Activated T-helper 1 cell treated with anti-CD3 and anti-CD28 coated beads, Interleukin-12 subunit alpha, Interleukin-12 subunit beta, Interleukin-2, Interleukin-4 antibody, amounts not matched to agents 30 ng/mL and 10 ng/mL and 1 ng/mL, durations not matched to agents 14 hours and 24 hours and 36 hours (primary cell): ENCODE results near the gene NKAIN4. TPM values are rescaled to one million over a fixed set of nuclear protein-coding genes. Genes with fewer than 3 reads are reported as not detected.
"Not testable (repeated sequence)": the region's sequence is repeated elsewhere in the genome, so short reads cannot be mapped to it uniquely, and the experiment has no call there.

Experiments used
- DNase-seq: peaks from one replicate; pipeline ENCODE4 v3.0.0; 2021; ENCODE audit warnings: low spot score
- H3K27ac Mint-ChIP-seq: one replicate; pipeline ENCODE4 v1.8.0; 2021; ENCODE audit warnings: mild to moderate bottlenecking, mixed read lengths
- H3K27me3 Mint-ChIP-seq: one replicate; pipeline ENCODE4 v1.8.0; 2022; ENCODE audit warnings: mild to moderate bottlenecking, moderate library complexity, mixed read lengths; ENCODE audit not compliant: insufficient read depth
- H3K36me3 Mint-ChIP-seq: one replicate; pipeline ENCODE4 v1.8.0; 2021; ENCODE audit warnings: low read depth, mixed read lengths
- H3K4me1 Mint-ChIP-seq: one replicate; pipeline ENCODE4 v1.8.0; 2021; ENCODE audit warnings: low read depth, mixed read lengths
- H3K4me3 Mint-ChIP-seq: one replicate; pipeline ENCODE4 v1.8.0; 2021; ENCODE audit warnings: mild to moderate bottlenecking, moderate library complexity, mixed read lengths
- H3K9me3 Mint-ChIP-seq: one replicate; pipeline ENCODE4 v1.8.0; 2021; ENCODE audit warnings: mixed read lengths
- intact Hi-C: fragments of 100-400 bp; cut with micrococcal nuclease; formaldehyde crosslinking; loops from one replicate; pipeline ENCODE4 v1.15.1; 2024
- total RNA-seq: library from RNA; stranded (reverse); gene quantifications from 2 replicates; pipeline ENCODE4 v1.2.3, GENCODE V29; 2022

NKAIN4 gene
- total RNA-seq, 1 donor from 2014 or later = not detected

DNA sequence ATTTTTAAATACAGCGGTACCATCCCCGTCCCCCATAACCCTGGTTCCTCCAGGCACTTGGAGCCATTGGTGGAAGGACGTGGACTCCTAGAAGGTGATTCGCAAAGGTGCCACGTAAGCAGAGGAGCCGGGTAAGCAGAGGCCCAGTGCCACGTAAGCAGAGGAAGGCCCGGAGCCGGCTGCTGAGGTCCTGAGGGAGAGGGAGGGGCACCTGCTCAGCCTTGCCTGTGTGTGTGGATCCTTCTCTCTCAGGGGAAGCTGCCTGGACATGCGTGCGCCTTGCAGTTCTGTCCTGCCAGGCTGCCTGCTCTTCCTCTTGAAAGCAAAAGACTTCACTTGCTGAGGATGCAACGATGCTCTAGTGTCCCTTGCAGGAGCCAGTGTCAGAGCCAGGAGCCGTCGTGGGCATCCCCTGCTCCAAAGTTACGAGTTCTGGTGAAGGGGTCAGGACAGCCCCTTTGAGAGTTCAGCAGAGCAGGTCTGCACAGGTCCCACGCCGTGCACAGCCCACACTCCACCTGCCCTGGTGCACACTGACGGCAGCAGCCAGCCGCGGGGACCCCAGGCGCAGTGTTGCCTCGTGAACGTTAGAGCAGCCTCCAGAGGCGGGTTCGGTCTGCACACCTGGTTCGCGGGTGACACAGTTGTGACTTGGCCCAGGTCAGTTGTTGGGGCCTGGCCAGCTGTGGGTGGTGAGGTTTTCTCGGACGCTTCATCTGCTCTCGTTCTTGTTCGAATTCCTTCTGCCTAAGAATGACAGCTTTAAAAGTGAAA is 1.9 kb upstream of the NKAIN4 start:
- H3K9me3 Mint-ChIP-seq = no peaks in the 10 kb centered on the region

DNA sequence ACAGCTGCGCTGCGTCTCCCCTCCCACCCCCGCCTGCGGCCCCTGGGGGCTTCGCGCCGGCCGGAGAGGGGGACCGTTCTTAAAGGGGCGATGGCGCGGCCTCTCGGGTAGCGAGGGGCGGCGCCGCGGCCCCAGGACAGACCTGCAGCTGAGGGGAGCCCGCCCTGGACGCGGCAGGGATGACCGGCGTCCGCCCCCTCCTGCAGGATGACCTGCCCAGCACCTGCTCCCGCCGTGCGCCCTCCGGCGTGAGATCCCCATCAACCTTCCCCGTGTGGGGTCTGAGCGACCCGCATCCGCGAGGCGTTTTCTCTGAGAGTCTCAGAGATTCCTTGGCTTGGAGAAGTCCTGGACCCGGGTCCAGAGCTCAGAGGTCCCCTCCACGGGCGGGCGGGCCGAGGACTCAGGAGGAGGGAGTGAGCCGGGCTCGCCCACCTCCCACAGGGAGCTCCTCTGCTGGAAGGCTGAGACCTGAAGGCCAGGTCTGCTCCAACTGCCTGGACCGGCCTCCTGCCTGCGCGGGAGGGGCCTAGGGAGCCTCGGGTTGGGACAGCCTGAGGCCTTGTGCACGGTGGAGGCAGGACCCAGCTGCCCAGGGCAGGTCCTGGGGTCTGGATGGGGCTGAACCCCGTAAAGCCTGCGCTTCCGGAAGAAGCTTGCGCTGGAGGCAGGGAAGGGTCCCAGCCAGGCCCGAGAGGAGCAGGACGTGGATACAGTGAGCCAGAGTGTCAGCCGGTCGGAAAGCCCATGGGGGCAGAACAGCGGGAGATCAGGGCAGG is 532 bp upstream of the NKAIN4 start:
- H3K9me3 Mint-ChIP-seq = no peaks in the 10 kb centered on the region
- intact Hi-C loops = no loop called here

More for the DNA sequence above, 1.9 kb upstream of the NKAIN4 start:
- Mint-ChIP-seq H3K27ac (no peak overlapping the region), H3K4me3 (no peak overlapping the region), H3K36me3 (no peaks in the 10 kb centered on the region), H3K27me3 (peaks cover 33% of the 10 kb centered on the region), H3K4me1 (no peaks in the 10 kb centered on the region)
- intact Hi-C loops = no loop called here
- DNase-seq = no peak

DNA sequence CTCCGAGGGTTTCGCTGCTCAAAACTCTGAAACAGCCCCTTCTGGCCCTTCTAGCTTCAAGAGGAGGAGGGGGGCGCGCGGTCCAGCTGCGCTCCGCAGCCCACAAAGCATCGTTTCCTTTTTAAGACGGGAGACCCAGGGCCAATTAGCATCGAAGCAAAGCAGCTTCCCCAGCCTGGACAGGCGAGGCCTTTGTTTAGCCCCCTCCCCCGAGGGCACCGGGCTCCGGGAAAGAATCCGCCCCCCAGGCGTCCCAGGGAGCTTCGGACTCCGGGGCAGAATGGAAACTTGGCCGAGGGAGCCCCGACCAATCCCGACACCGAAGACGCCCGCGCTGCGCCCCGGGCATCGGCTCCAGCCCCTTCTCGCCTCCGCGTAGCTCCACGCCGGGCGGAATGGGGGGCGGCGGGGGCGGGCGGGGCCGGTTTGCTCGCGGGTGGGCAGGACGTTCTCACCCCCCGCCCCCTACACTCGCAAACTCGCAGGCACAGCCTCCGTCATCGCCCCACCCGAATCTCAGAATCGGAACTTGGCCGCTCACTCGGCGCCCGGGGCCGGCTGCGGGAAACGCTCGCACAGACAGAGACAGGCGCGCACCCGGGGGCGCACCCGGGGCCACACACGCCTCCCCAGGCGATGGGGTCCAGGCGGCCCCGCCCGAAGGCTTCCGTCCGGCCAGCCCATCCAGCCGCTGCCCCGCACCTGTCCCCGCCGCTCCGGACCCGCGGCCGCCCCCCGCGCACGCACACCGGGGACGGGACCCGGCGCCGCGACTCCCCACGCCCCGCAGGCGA is 628 bp downstream of the NKAIN4 start:
- Mint-ChIP-seq H3K36me3 (no peaks in the 10 kb centered on the region), H3K27ac (no peak overlapping the region), H3K9me3 (no peaks in the 10 kb centered on the region), H3K4me1 (no peaks in the 10 kb centered on the region), H3K4me3 (no peak overlapping the region), H3K27me3 (peaks cover 33% of the 10 kb centered on the region)
- no peak for DNase-seq
- intact Hi-C loops = no loop called here

More for the DNA sequence above, 532 bp upstream of the NKAIN4 start:
- Mint-ChIP-seq H3K4me3 (no peak overlapping the region), H3K36me3 (no peaks in the 10 kb centered on the region), H3K4me1 (no peaks in the 10 kb centered on the region), H3K27me3 (peaks cover 35% of the 10 kb centered on the region), H3K27ac (no peak overlapping the region)
- DNase-seq = no peak

DNA sequence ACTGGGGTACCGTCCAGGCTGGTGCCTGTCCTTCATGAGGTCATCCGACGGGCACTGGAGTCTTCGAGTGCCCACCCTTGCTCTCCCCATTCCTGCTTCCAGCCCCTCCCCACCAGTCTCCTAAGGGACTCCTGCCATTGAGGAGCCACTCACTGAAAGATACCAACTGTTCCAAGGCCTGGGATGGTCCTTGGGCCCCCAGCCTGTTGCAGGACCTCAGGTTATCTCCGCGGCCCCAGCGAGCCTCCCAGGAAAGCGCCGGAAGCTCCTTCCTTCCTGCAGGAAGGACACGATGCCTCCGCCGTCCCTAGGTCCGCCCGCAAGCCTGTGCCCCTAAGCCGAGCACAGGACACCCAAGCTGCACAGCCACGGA is 1.2 kb downstream of the NKAIN4 start:
- Mint-ChIP-seq H3K27ac (no peak overlapping the region), H3K4me1 (no peaks in the 10 kb centered on the region), H3K9me3 (no peaks in the 10 kb centered on the region), H3K27me3 (peaks cover 30% of the 10 kb centered on the region), H3K36me3 (no peaks in the 10 kb centered on the region), H3K4me3 (no peak overlapping the region)
- intact Hi-C loops = no loop called here
- no peak for DNase-seq

DNA sequence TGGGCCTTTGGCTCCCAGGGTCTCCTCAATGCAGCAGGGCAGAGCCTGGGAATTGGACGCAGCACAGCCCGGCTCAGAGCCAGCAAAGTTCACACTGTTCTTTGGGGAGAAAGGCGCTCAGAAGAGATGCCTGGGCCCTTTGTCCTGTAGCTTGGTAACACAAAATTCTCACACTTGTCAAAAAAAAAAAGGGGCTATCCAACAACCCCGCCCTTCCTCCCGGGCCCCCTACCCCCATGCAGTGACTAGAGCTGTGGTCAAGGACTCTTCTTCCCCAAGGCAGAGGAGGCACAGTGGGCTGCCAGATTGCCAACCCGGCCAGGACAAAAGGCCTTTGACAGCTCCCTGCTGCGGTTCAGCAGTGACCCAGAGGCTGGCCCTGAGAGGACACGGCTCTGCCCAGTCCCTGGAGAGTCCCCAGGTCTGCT is 2.0 kb downstream of the NKAIN4 start:
- Mint-ChIP-seq H3K4me3 (no peak overlapping the region), H3K9me3 (no peaks in the 10 kb centered on the region), H3K36me3 (no peaks in the 10 kb centered on the region), H3K27ac (no peak overlapping the region), H3K4me1 (no peaks in the 10 kb centered on the region), H3K27me3 (peaks cover 30% of the 10 kb centered on the region)
- intact Hi-C loops = no loop called here
- no peak for DNase-seq

DNA sequence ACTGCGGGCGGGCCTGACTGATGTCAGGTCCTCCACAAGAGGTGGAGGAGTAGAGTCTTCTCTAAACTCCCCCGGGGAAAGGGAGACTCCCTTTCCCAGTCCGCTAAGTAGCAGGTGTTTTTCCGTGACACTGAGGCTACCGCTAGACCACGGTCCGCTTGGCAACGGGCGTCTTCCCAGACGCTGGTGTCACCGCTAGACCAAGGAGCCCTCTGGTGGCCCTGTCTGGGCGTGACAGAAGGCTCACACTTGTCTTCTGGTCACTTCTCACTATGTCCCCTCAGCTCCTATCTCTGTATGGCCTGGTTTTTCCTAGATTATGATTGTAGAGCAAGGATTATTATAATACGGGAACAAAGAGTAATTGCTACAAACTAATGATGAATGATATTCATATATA is 2.9 kb downstream of the NKAIN4 start:
- DNase-seq, H3K36me3 Mint-ChIP-seq, intact Hi-C loops, H3K4me1 Mint-ChIP-seq, H3K4me3 Mint-ChIP-seq, H3K27ac Mint-ChIP-seq, H3K9me3 Mint-ChIP-seq: not testable (repeated sequence)
- H3K27me3 Mint-ChIP-seq = peaks cover 28% of the 10 kb centered on the region

DNA sequence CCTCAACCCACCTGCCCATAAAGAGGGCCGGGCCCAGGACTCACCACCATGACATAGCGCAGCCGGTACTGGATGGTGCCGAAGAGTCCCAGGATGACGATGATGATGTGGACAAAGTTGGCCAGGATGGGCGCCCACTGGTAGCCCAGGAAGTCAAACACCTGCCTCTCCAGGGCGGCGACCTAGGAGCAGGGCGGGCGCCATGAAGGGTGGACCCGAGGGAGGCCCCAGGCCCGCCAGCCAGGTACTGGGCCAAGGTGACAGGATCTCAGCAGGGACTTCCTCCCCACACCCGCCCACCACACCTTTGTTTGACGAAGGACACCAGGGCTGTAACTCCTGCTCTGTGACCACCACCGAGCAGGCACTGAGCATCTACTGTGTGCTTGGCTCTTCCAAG is 4.4 kb downstream of the NKAIN4 start:
- no peaks in the 10 kb centered on the region for H3K4me1 Mint-ChIP-seq
- no peaks in the 10 kb centered on the region for H3K9me3 Mint-ChIP-seq
- no peak overlapping the region for H3K4me3 Mint-ChIP-seq
- no peak for DNase-seq
- intact Hi-C loops = no loop called here
- H3K27ac Mint-ChIP-seq = no peak overlapping the region
- no peaks in the 10 kb centered on the region for H3K36me3 Mint-ChIP-seq
- H3K27me3 Mint-ChIP-seq = peaks cover 18% of the 10 kb centered on the region

DNA sequence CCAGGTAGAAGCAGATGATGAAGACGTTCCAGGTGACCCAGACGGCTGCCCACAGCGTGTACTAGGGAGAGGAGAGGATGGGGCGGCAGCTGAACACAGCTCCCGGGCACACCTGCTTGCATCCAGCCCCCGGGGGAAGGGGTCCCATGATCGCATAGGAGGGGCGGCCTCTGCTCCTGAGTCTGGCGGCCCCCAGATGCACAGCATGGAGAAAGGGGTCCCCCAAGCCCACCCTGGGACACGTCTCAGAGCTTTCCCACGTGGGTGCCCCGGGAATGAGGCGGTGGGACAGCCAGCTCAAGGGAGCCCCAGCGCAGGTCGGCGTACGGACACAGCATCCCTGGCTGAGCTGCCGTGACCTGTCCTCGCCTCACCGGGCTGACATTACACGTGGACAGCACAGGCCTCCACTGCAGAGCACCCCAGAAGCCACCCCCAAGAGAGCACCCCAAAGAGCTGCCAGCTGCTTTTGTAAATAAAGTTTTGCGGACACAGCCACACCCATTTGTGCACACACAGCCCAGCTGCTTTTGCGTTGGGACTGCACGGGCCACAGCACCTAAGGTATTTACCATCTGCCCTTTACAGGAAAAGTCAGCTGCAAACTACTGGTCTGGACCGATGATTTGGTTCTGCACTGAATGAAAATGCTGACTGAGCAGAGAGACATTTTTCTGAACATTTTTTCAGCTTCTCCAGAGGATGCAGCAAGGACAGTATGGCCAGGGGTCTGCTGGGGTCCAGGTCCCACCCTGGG is 5.2 kb downstream of the NKAIN4 start:
- no peaks in the 10 kb centered on the region for H3K4me1 Mint-ChIP-seq
- peaks cover 15% of the 10 kb centered on the region for H3K27me3 Mint-ChIP-seq
- no peaks in the 10 kb centered on the region for H3K9me3 Mint-ChIP-seq
- no peak overlapping the region for H3K4me3 Mint-ChIP-seq
- no peak overlapping the region for H3K27ac Mint-ChIP-seq
- no peaks in the 10 kb centered on the region for H3K36me3 Mint-ChIP-seq
- intact Hi-C loops = no loop called here
- DNase-seq = no peak

DNA sequence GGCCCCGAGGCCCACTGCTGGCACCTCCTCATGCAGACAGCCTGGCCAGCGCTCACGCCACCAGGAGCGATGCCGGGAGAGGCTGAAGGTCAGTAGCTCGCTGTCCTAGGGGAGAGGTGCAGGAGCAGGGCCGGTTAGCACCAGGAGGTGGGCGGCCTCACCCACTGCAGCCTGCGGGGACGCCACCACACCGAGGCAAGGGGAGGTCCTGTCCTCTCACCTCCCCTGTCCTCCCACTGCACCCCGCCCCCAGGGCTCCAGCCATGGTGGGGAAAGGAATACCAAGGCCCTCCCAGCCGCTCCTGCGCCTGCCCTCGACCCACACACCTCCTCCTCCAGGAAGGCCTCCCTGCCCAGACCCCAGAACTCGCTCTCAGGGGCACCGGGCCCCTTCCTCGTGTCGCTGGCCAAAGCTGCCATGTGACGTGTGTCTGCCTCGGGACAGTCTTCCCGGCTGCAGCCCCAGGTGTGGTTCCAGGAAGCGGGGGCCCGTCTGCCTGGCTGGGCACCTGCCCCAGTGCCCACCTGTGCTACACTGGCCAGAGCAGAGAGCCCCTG is 6.5 kb downstream of the NKAIN4 start:
- H3K27ac Mint-ChIP-seq = no peak overlapping the region
- H3K27me3 Mint-ChIP-seq = peaks cover 9% of the 10 kb centered on the region
- no peak overlapping the region for H3K4me3 Mint-ChIP-seq
- intact Hi-C loops = no loop called here
- no peaks in the 10 kb centered on the region for H3K9me3 Mint-ChIP-seq
- no peaks in the 10 kb centered on the region for H3K4me1 Mint-ChIP-seq
- no peaks in the 10 kb centered on the region for H3K36me3 Mint-ChIP-seq
- no peak for DNase-seq

DNA sequence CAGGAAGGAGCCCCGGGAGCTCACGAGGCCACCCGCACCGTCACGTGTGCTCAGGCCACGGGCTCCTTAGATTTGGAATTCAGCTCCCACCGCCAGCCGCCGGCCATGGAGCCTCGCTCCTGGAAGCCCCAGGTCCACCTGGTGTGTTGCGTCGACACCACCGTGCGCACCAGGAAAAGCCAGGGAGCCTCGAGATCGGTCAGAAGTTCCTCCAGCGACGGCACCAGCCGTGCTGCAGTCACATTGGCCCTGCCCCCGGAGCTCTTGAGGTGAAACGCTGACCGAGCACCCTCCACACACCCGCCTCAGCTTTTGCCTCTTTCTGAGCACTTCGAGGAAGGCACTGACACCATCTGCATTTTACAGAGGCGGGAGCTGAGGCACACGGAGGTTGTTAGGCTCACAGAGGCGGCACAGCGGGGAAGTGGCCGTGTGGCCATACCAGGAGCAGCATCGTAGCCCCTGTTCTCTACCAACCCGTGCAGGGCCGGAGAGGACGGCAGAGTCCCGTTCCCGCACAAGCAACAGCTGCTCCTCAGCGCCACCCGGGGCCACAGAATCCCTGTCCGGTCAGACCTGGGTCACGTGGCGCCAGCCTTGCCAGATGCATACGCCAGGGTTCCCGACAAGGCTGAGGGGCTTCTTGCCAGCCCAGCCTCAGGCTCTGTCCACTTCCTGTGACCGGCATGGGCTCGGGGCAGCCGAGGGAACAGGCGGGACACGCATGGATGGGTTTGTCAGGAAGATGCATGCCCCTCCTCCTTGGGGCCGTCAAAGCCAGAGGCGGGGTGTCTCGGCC is 7.6 kb downstream of the NKAIN4 start:
- Mint-ChIP-seq H3K36me3 (no peaks in the 10 kb centered on the region), H3K27me3 (peaks cover 7% of the 10 kb centered on the region), H3K4me1 (no peaks in the 10 kb centered on the region), H3K9me3 (no peaks in the 10 kb centered on the region), H3K27ac (no peak overlapping the region), H3K4me3 (no peak overlapping the region)
- no peak for DNase-seq
- intact Hi-C loops = no loop called here

DNA sequence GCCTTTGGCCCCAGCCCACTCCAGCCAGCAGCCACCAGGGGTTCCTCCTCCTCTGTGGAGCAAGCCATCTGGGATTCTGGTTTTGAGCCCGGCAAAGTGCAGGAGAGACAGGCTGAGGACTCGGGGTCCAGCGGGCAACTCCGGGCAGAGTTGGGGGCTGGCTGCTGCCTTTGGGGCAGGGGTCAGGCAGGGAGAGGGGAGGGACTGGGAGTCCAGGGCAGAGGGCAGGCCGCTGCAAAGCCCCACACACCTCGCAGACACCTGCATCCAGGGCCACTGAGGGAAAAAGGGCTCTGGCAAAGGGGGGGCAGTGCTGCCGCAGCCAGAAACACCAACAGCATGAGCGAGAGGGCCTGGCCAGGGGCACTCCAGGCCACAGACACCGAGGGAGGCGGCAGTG is 9.8 kb downstream of the NKAIN4 start:
- Mint-ChIP-seq H3K27ac (no peak overlapping the region), H3K27me3 (peaks cover 3% of the 10 kb centered on the region), H3K9me3 (no peaks in the 10 kb centered on the region), H3K4me3 (no peak overlapping the region), H3K36me3 (no peaks in the 10 kb centered on the region), H3K4me1 (no peaks in the 10 kb centered on the region)
- no peak for DNase-seq
- intact Hi-C loops = no loop called here
